ENCODE data around the gene IQSEC3.

Gene IQSEC3

GRCh38 chr12:106118-106591 is 39.6 kb downstream of the IQSEC3 start:
- DNase-seq (ENCODE audit: insufficient read length) (peak; percentile 65), FAIRE-seq (peak; percentile 98)
- no peak for TF ChIP-seq POLR2A (IDR thresholded peaks at IDR 0.05; ENCODE audit: low read depth, low read length)
- TF ChIP-seq POLR2AphosphoS5 (IDR thresholded peaks at IDR 0.05; ENCODE audit: low read depth, low read length) = no peak

GRCh38 chr12:108594-108993 is 42.0 kb downstream of the IQSEC3 start:
- no peak for DNase-seq (ENCODE audit: insufficient read length)
- FAIRE-seq = no peak
- TF ChIP-seq POLR2A (IDR thresholded peaks at IDR 0.05; ENCODE audit: low read depth, low read length) (no peak), TAF1 (IDR thresholded peaks at IDR 0.05; ENCODE audit: borderline replicate concordance, low read depth, low read length) (no peak), POLR2AphosphoS5 (IDR thresholded peaks at IDR 0.05; ENCODE audit: low read depth, low read length) (no peak)

GRCh38 chr12:109446-109845 is 42.9 kb downstream of the IQSEC3 start:
- TF ChIP-seq TAF1 (IDR thresholded peaks at IDR 0.05; ENCODE audit: borderline replicate concordance, low read depth, low read length) (no peak), POLR2AphosphoS5 (IDR thresholded peaks at IDR 0.05; ENCODE audit: low read depth, low read length) (no peak), POLR2A (IDR thresholded peaks at IDR 0.05; ENCODE audit: low read depth, low read length) (no peak)
- DNase-seq (ENCODE audit: insufficient read length) = no peak
- FAIRE-seq = no peak

- no peak for DNase-seq (ENCODE audit: insufficient read length)
- TF ChIP-seq POLR2A (IDR thresholded peaks at IDR 0.05; ENCODE audit: low read depth, low read length) (no peak), POLR2AphosphoS5 (IDR thresholded peaks at IDR 0.05; ENCODE audit: low read depth, low read length) (no peak), TAF1 (IDR thresholded peaks at IDR 0.05; ENCODE audit: borderline replicate concordance, low read depth, low read length) (no peak)
- FAIRE-seq = no peak
These were observed 43.3 kb downstream of the IQSEC3 start for GRCh38 chr12:109872-110271.

- no peak for TF ChIP-seq POLR2A (IDR thresholded peaks at IDR 0.05; ENCODE audit: low read depth, low read length)
- TF ChIP-seq POLR2AphosphoS5 (IDR thresholded peaks at IDR 0.05; ENCODE audit: low read depth, low read length) = no peak
- no peak for TF ChIP-seq TAF1 (IDR thresholded peaks at IDR 0.05; ENCODE audit: borderline replicate concordance, low read depth, low read length)
- FAIRE-seq = peak; percentile 67
These were observed 45.3 kb downstream of the IQSEC3 start for GRCh38 chr12:111699-112493.

GRCh38 chr12:113347-113746 is 46.8 kb downstream of the IQSEC3 start:
- DNase-seq (ENCODE audit: insufficient read length) (no peak), FAIRE-seq (no peak)
- TF ChIP-seq TAF1 (IDR thresholded peaks at IDR 0.05; ENCODE audit: borderline replicate concordance, low read depth, low read length) (no peak), POLR2A (IDR thresholded peaks at IDR 0.05; ENCODE audit: low read depth, low read length) (no peak), POLR2AphosphoS5 (IDR thresholded peaks at IDR 0.05; ENCODE audit: low read depth, low read length) (no peak)

More at GRCh38 chr12:111699-112493, 45.3 kb downstream of the IQSEC3 start:
- no peak for DNase-seq (ENCODE audit: insufficient read length)

- FAIRE-seq = no peak
- no peak for DNase-seq (ENCODE audit: insufficient read length)
- TF ChIP-seq POLR2AphosphoS5 (IDR thresholded peaks at IDR 0.05; ENCODE audit: low read depth, low read length) (no peak), TAF1 (IDR thresholded peaks at IDR 0.05; ENCODE audit: borderline replicate concordance, low read depth, low read length) (no peak), POLR2A (IDR thresholded peaks at IDR 0.05; ENCODE audit: low read depth, low read length) (no peak)
These were observed 48.2 kb downstream of the IQSEC3 start for GRCh38 chr12:114626-115211.

GRCh38 chr12:115518-115917 is 49.0 kb downstream of the IQSEC3 start:
- no peak for DNase-seq (ENCODE audit: insufficient read length)
- no peak for FAIRE-seq
- no peak for TF ChIP-seq POLR2AphosphoS5 (IDR thresholded peaks at IDR 0.05; ENCODE audit: low read depth, low read length)
- TF ChIP-seq TAF1 (IDR thresholded peaks at IDR 0.05; ENCODE audit: borderline replicate concordance, low read depth, low read length) = no peak
- TF ChIP-seq POLR2A (IDR thresholded peaks at IDR 0.05; ENCODE audit: low read depth, low read length) = no peak

- TF ChIP-seq TAF1 (IDR thresholded peaks at IDR 0.05; ENCODE audit: borderline replicate concordance, low read depth, low read length) (no peak), POLR2AphosphoS5 (IDR thresholded peaks at IDR 0.05; ENCODE audit: low read depth, low read length) (no peak), POLR2A (IDR thresholded peaks at IDR 0.05; ENCODE audit: low read depth, low read length) (no peak)
- DNase-seq (ENCODE audit: insufficient read length) (no peak), FAIRE-seq (no peak)
These were observed 49.7 kb downstream of the IQSEC3 start for GRCh38 chr12:115960-116915.

- FAIRE-seq (no peak), DNase-seq (ENCODE audit: insufficient read length) (no peak)
- no peak for TF ChIP-seq POLR2AphosphoS5 (IDR thresholded peaks at IDR 0.05; ENCODE audit: low read depth, low read length)
These were observed 50.7 kb downstream of the IQSEC3 start for GRCh38 chr12:117311-117710.

- DNase-seq (ENCODE audit: insufficient read length) (no peak), FAIRE-seq (no peak)
- TF ChIP-seq TAF1 (IDR thresholded peaks at IDR 0.05; ENCODE audit: borderline replicate concordance, low read depth, low read length) (no peak), POLR2AphosphoS5 (IDR thresholded peaks at IDR 0.05; ENCODE audit: low read depth, low read length) (no peak), POLR2A (IDR thresholded peaks at IDR 0.05; ENCODE audit: low read depth, low read length) (no peak)
These were observed 51.3 kb downstream of the IQSEC3 start for GRCh38 chr12:117816-118345.
